ENCODE data around the gene TP53RK. TPM values are rescaled to one million over a fixed set of nuclear protein-coding genes. Genes with fewer than 3 reads are reported as not detected.

TP53RK gene
- 26.5 and 32.3 TPM in 2 replicates for total RNA-seq
- polyA plus RNA-seq (2012), result 9.7 TPM

GRCh38 chr20:46689082-46689753 lies at the start of gene TP53RK:
TP53RK (minus strand) TSS chr20:46689444; CDS start chr20:46689414, 30 bp downstream.
- DNase-seq (ENCODE audit: low read depth), result peak; percentile 100

DNA sequence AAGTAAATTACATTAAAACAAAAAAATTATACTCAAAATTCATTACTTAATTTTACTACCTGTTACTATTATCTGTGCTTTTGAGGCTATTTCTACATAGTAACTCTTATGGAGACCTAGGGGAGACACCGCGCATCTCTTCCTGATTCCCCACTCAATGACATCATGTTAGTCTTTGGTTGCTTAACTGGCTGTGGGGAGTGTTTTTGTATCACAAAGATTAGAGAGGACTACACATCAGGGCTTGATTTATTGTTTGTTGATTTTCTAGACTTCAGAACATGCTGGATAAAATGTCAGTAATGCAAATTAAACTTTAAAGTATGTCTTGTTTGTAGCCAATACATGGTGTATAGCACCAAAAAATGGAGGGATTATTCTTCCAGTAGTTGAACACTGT lies 46.2 kb upstream of the TP53RK start:
- DNase-seq (ENCODE audit: low read depth), result no peak

GRCh38 chr20:46731770-46732169 lies 42.5 kb upstream of the TP53RK start:
- DNase-seq (ENCODE audit: low read depth), result no peak

- no peak for DNase-seq (ENCODE audit: low read depth)
Observed at GRCh38 chr20:46725186-46726165, 36.2 kb upstream of the TP53RK start.

GRCh38 chr20:46724343-46724959 lies 35.2 kb upstream of the TP53RK start:
- DNase-seq (ENCODE audit: low read depth), result no peak

DNA sequence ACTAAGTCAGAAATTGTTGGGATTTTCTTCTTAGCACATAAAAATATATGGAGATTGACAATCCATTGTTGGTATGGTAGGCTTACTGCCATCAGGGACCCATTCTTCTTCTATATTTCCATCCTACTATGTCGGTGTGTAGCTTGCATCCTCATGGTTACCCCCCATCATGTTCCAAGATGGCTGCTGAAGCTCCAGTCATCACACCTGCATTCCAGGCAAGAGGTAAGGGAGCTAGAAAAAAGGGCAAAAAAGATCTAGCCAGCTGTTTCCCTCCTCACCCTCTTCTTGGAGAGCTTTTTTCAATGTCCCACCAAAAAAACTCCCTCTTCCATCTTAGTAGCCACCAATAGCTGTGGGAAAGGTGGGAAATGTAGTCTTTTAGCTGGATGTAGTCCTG lies 33.8 kb upstream of the TP53RK start:
- no peak for DNase-seq (ENCODE audit: low read depth)

- DNase-seq (ENCODE audit: low read depth), result no peak
Observed at GRCh38 chr20:46722450-46722849, 33.2 kb upstream of the TP53RK start.

GRCh38 chr20:46721476-46721875 lies 32.2 kb upstream of the TP53RK start:
- no peak for DNase-seq (ENCODE audit: low read depth)

DNA sequence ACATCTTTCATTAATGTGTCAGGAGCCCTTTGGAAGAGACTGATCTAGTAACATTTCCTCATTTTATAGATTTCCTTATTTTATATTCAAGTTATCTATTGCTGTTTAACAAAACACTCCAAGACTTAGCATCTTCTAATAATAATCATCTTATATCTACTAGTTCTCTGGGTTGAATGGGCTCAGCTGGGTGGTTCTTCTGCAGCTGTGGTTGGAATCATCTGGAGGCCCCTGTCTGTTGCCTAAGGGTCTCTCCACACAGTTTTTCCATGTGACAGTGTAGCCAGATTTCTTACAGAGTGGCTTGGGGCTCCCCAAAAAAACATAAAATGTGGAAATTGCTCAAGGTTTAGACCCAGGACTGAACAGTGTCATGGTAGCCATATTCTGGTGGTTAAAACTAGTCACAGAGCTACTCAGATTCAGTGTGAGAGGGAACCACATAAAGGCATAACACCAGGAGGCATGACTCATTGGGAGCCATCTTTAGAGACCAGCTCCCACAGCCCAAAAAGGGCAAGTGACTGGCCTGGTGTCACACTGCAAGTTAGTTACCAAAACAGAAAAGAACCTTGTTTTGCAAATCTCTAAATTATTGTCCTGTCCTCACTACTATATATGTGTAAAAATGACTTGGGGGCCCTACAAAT lies 31.7 kb upstream of the TP53RK start:
- peak; percentile 55 for DNase-seq (ENCODE audit: low read depth)

DNA sequence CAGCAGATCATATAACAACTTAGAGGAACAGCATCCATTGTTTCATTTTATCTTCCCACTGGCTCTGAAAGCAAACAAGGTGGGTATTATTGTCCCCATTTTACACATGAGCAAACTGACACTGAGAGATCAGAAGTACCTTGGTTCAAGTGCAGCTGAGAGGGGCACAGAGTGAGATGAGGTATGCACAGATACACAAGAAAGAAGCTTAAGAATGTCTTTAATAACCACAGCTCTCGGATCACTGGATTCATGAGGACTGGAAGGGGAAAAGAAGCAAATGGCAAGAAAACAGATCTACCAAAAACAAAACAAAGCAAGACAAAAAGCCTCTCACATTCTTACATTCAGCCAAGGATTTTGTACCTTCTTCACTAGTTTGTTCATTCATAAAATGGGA lies 30.8 kb upstream of the TP53RK start:
- no peak for DNase-seq (ENCODE audit: low read depth)

DNA sequence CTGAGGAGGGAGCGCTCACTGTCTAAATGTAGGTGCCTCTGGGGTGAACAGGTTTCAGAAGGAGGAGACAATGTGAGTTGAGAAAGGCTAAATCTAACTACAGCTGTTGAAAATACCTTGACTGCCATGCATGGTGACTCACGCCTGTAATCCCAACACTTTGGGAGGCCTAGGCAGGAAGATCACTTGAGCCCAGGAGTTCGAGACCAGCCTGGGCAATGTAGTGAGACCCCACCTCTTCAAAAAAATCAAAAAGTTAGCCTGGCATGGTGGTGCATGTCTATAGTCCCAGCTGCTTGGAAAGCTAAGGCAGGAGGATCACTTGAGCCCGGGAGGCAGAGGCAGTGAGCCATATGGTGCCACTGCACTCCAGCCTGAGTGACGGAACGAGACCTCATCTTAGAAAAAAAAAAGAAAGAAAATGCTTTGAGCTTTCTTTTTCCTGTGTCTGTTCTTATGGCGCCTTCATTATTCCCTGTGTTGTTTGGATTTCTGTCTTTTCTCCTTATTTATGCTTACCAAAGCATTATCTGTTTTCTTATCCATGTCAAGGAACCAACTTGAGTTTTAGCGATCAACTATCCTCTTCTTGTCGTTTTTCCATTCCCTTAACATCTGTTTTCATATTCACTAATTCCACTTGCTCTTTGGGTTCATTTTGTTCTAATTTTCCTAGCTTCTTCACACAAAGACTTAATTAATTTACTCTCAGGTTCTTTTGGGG lies 28.7 kb upstream of the TP53RK start:
- no peak for DNase-seq (ENCODE audit: low read depth)

- DNase-seq (ENCODE audit: low read depth), result no peak
Observed at GRCh38 chr20:46715292-46715756, 26.1 kb upstream of the TP53RK start.

GRCh38 chr20:46713957-46714834 lies 25.0 kb upstream of the TP53RK start:
- DNase-seq (ENCODE audit: low read depth), result no peak

- DNase-seq (ENCODE audit: low read depth), result peak; percentile 81
Observed at GRCh38 chr20:46712056-46712636, 22.9 kb upstream of the TP53RK start.

DNA sequence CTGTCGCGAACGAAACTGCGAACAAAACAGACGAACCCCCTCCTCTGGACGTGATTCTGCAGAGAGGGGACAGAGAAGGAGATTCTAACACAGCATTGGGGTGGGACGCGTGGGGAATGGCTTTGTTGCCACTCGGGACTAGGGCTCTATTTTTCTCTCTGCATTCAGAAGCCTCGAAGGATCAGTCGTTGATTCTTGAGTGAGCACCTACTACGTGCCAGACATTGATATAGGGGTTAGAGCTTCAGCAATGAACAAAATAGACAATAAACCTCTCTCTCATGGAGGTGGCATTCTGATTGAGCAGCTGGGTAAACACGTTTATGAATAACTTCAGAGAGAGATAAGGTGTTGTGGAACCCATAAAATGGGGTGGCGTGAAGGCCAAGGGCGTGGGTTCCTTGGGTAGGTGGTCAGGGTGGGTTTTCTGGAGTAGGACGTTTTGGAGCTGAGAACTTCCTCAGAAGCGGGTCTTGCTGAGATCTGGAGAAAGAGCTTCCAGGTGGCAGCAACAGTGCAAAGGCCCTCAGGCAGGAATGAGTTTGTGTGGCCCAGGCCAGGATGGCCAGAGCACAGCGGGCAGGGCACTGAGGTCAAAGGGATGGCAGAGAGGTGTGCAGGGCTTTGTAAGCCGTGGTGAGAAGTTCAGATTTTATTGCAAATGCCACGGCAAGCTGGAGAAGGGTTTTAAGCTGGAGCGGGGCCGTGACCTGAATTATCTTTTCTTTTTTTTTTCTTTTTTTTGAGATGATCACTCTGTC lies 21.1 kb upstream of the TP53RK start:
- no peak for DNase-seq (ENCODE audit: low read depth)

- peak; percentile 64 for DNase-seq (ENCODE audit: low read depth)
Observed at GRCh38 chr20:46709459-46710152, 20.4 kb upstream of the TP53RK start, which contains the start of gene SLC2A10. SLC2A10 (plus strand) TSS chr20:46709649; CDS start chr20:46709737, 88 bp downstream.

DNA sequence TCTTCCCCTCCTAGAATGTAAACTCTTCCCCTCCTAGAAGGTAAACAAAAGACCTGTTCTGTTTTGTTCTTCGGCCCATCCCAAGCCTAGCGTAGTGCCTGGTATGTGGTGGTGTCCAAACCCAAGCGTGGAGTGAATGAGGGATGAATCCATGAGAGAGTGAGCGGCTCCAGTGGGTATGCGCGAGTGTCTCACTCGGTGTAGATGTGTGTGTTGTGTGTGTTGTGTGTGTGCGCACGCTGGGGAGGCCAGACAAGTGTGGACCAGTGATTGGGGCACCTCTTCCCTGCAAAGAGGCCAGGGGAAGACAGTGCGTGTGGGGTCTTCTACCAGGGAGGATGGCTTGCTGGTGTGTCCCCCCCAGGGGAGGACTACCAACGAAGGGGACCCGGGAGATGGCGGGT lies 19.8 kb upstream of the TP53RK start:
- DNase-seq (ENCODE audit: low read depth), result no peak

All from myocyte (in vitro differentiated cells).